Measurements from ENCODE around the gene P2RX5.

The P2RX5 gene

DNA sequence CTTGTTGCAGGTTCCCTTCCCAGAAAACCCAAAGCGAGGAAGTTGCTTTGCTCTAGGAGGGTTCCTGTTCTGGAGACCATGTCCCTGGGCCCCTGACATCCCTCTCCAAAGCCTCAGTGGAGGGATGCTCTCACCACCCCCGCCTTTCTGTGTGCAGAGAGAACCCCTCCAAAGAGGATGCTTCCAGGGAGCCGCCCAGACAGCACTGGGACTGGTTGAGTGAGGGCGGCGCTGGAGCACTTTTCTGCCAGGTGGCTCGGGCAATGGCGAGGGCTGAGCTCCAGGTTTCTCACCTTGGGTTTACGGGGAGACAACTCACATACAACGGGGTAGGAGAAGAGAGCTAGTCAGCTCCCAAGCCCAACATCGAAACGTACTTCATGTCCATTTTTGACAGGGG is 20.1 kb downstream of the P2RX5 start:
- no peaks in the 10 kb centered on the region for H3K27me3 ChIP-seq (ENCODE audit: insufficient read depth, low read length)
- H3K36me3 ChIP-seq (ENCODE audit: insufficient read depth, low read length): peaks cover 12% of the 10 kb centered on the region
- TF ChIP-seq, protein P1, sequence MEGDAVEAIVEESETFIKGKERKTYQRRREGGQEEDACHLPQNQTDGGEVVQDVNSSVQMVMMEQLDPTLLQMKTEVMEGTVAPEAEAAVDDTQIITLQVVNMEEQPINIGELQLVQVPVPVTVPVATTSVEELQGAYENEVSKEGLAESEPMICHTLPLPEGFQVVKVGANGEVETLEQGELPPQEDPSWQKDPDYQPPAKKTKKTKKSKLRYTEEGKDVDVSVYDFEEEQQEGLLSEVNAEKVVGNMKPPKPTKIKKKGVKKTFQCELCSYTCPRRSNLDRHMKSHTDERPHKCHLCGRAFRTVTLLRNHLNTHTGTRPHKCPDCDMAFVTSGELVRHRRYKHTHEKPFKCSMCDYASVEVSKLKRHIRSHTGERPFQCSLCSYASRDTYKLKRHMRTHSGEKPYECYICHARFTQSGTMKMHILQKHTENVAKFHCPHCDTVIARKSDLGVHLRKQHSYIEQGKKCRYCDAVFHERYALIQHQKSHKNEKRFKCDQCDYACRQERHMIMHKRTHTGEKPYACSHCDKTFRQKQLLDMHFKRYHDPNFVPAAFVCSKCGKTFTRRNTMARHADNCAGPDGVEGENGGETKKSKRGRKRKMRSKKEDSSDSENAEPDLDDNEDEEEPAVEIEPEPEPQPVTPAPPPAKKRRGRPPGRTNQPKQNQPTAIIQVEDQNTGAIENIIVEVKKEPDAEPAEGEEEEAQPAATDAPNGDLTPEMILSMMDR (IDR thresholded peaks at IDR 0.05; ENCODE audit: low read length): no peak
- no peak for TF ChIP-seq EZH2 (IDR thresholded peaks at IDR 0.05; ENCODE audit: borderline replicate concordance, low read length)
- H3K9me2 ChIP-seq (ENCODE audit: low read depth, low read length): no peaks in the 10 kb centered on the region
- no peak overlapping the region for H3K4me2 ChIP-seq (ENCODE audit: low read length)
- no peaks in the 10 kb centered on the region for H3K9me3 ChIP-seq (ENCODE audit: low read length)
- H3F3A ChIP-seq (ENCODE audit: insufficient read depth, low read length): no peaks in the 10 kb centered on the region
- H3K4me1 ChIP-seq (ENCODE audit: insufficient read depth, low read length, severe bottlenecking): no peaks in the 10 kb centered on the region
- H3K27ac ChIP-seq (ENCODE audit: low read depth, low read length, poor library complexity, severe bottlenecking): no peak overlapping the region
- no peak overlapping the region for H3K9ac ChIP-seq (ENCODE audit: low read length)
- no peak overlapping the region for H2AFZ ChIP-seq (ENCODE audit: low read length)
- H3K79me2 ChIP-seq (ENCODE audit: insufficient read depth, low read length): no peaks in the 10 kb centered on the region
- no peak overlapping the region for H3K4me3 ChIP-seq (ENCODE audit: low read depth, low read length, poor library complexity, severe bottlenecking)
- H4K20me1 ChIP-seq (ENCODE audit: insufficient read depth, low read length): no peaks in the 10 kb centered on the region

- H3K9me2 ChIP-seq (ENCODE audit: low read depth, low read length): no peaks in the 10 kb centered on the region
- no peak overlapping the region for H2AFZ ChIP-seq (ENCODE audit: low read length)
- H3K27ac ChIP-seq (ENCODE audit: low read depth, low read length, poor library complexity, severe bottlenecking): no peak overlapping the region
- H3K4me2 ChIP-seq (ENCODE audit: low read length): no peak overlapping the region
- H4K20me1 ChIP-seq (ENCODE audit: insufficient read depth, low read length): no peaks in the 10 kb centered on the region
- H3K36me3 ChIP-seq (ENCODE audit: insufficient read depth, low read length): peaks cover 10% of the 10 kb centered on the region
- TF ChIP-seq, protein P1 (IDR thresholded peaks at IDR 0.05; ENCODE audit: low read length): no peak
- no peak for TF ChIP-seq EZH2 (IDR thresholded peaks at IDR 0.05; ENCODE audit: borderline replicate concordance, low read length)
- 0 out of 2 replicates have a peak, but pooled peaks cover 7% of the 10 kb centered on the region for H3K79me2 ChIP-seq (ENCODE audit: insufficient read depth, low read length)
- H3K4me1 ChIP-seq (ENCODE audit: insufficient read depth, low read length, severe bottlenecking): peaks cover 19% of the 10 kb centered on the region
- no peak overlapping the region for H3K9ac ChIP-seq (ENCODE audit: low read length)
- no peaks in the 10 kb centered on the region for H3K9me3 ChIP-seq (ENCODE audit: low read length)
- no peaks in the 10 kb centered on the region for H3F3A ChIP-seq (ENCODE audit: insufficient read depth, low read length)
- no peak overlapping the region for H3K4me3 ChIP-seq (ENCODE audit: low read depth, low read length, poor library complexity, severe bottlenecking)
- H3K27me3 ChIP-seq (ENCODE audit: insufficient read depth, low read length): no peaks in the 10 kb centered on the region
Observed at GRCh38 chr17:3672571-3672970, 23.4 kb downstream of the P2RX5 start.

GRCh38 chr17:3669548-3669947 is 26.4 kb downstream of the P2RX5 start:
- Histone ChIP-seq H4K20me1 (ENCODE audit: insufficient read depth, low read length) (no peaks in the 10 kb centered on the region), H3K27ac (ENCODE audit: low read depth, low read length, poor library complexity, severe bottlenecking) (no peak overlapping the region), H3K9me3 (ENCODE audit: low read length) (no peaks in the 10 kb centered on the region), H2AFZ (ENCODE audit: low read length) (no peak overlapping the region), H3K79me2 (ENCODE audit: insufficient read depth, low read length) (0 out of 2 replicates have a peak, but pooled peaks cover 7% of the 10 kb centered on the region), H3K36me3 (ENCODE audit: insufficient read depth, low read length) (no peaks in the 10 kb centered on the region; the same call in 1 of the 2 replicates), H3K4me2 (ENCODE audit: low read length) (peak overlapping the region; percentile 68), H3F3A (ENCODE audit: insufficient read depth, low read length) (no peaks in the 10 kb centered on the region), H3K27me3 (ENCODE audit: insufficient read depth, low read length) (no peaks in the 10 kb centered on the region), H3K9me2 (ENCODE audit: low read depth, low read length) (no peaks in the 10 kb centered on the region), H3K9ac (ENCODE audit: low read length) (peak overlapping the region; percentile 86), H3K4me1 (ENCODE audit: insufficient read depth, low read length, severe bottlenecking) (peaks cover 22% of the 10 kb centered on the region), H3K4me3 (ENCODE audit: low read depth, low read length, poor library complexity, severe bottlenecking) (peak overlapping the region; percentile 84)
- no peak for TF ChIP-seq EZH2 (IDR thresholded peaks at IDR 0.05; ENCODE audit: borderline replicate concordance, low read length)
- TF ChIP-seq, protein P1 (IDR thresholded peaks at IDR 0.05; ENCODE audit: low read length): no peak
